GM21529 (cell line): ENCODE results near the gene CDH12.
"Not testable (repeated sequence)": the region's sequence is repeated elsewhere in the genome, so short reads cannot be mapped to it uniquely, and the experiment has no call there.

Experiments used
- ATAC-seq: cut with Tn5 transposase; IDR thresholded peaks from one replicate; pipeline ENCODE4 v1.9.1; 2021; ENCODE audit not compliant: unreplicated experiment

Gene CDH12

GRCh38 chr5:22774214-22774613, 78.9 kb downstream of the CDH12 start:
- ATAC-seq = not testable (repeated sequence)

GRCh38 chr5:22764736-22765135, 88.4 kb downstream of the CDH12 start:
- no peak for ATAC-seq

- ATAC-seq = no peak
These were observed 95.4 kb downstream of the CDH12 start for GRCh38 chr5:22757776-22758175.

GRCh38 chr5:22754155-22754554, 99.0 kb downstream of the CDH12 start:
- ATAC-seq = no peak

GRCh38 chr5:22751536-22751935, 101.6 kb downstream of the CDH12 start:
- ATAC-seq = no peak

- no peak for ATAC-seq
These were observed 116.6 kb downstream of the CDH12 start for GRCh38 chr5:22736443-22737003.

GRCh38 chr5:22734907-22735306, 118.2 kb downstream of the CDH12 start:
- no peak for ATAC-seq

- ATAC-seq = no peak
These were observed 124.5 kb downstream of the CDH12 start for GRCh38 chr5:22728610-22729009.

GRCh38 chr5:22722491-22722890, 130.7 kb downstream of the CDH12 start:
- ATAC-seq = no peak

- ATAC-seq = no peak
These were observed 131.1 kb downstream of the CDH12 start for GRCh38 chr5:22722056-22722455.

- ATAC-seq = no peak
These were observed 133.3 kb downstream of the CDH12 start for GRCh38 chr5:22719842-22720241.

GRCh38 chr5:22710660-22711059, 142.5 kb downstream of the CDH12 start:
- no peak for ATAC-seq

GRCh38 chr5:22709743-22710142, 143.4 kb downstream of the CDH12 start:
- ATAC-seq = no peak

GRCh38 chr5:22708770-22709328, 144.3 kb downstream of the CDH12 start:
- ATAC-seq = no peak

- ATAC-seq = no peak
These were observed 146.2 kb downstream of the CDH12 start for GRCh38 chr5:22706901-22707300.

- ATAC-seq = no peak
These were observed 153.8 kb downstream of the CDH12 start for GRCh38 chr5:22699319-22699718.

GRCh38 chr5:22693121-22693520, 160.0 kb downstream of the CDH12 start:
- no peak for ATAC-seq

GRCh38 chr5:22683050-22683449, 170.1 kb downstream of the CDH12 start:
- no peak for ATAC-seq

- ATAC-seq = no peak
These were observed 174.3 kb downstream of the CDH12 start for GRCh38 chr5:22678886-22679285.

- ATAC-seq = no peak
These were observed 180.0 kb downstream of the CDH12 start for GRCh38 chr5:22673131-22673530.

GRCh38 chr5:22669345-22669744, 183.8 kb downstream of the CDH12 start:
- ATAC-seq = no peak

- ATAC-seq = no peak
These were observed 187.3 kb downstream of the CDH12 start for GRCh38 chr5:22665801-22666200.

- ATAC-seq = no peak
These were observed 190.0 kb downstream of the CDH12 start for GRCh38 chr5:22663134-22663533.
